GM19372 (cell line): ENCODE data around the gene WDR70.
"Not testable (repeated sequence)": the region's sequence is repeated elsewhere in the genome, so short reads cannot be mapped to it uniquely, and the experiment has no call there.

Experiments used
- ATAC-seq: cut with Tn5 transposase; IDR thresholded peaks from one replicate; pipeline ENCODE4 v1.9.1; 2021; ENCODE audit warnings: mild to moderate bottlenecking, low read depth, moderate library complexity; ENCODE audit not compliant: unreplicated experiment

WDR70 gene

GRCh38 chr5:37379100-37379628 lies at the start of gene WDR70:
WDR70 (plus strand) TSS chr5:37379318; CDS start chr5:37379368, 50 bp downstream.
- ATAC-seq: peak; percentile 98

- ATAC-seq: not testable (repeated sequence)
Observed at GRCh38 chr5:37334754-37335153, 44.4 kb upstream of the WDR70 start.

- not testable (repeated sequence) for ATAC-seq
Observed at GRCh38 chr5:37342741-37343140, 36.4 kb upstream of the WDR70 start.

- ATAC-seq: no peak
Observed at GRCh38 chr5:37355161-37355560, 24.0 kb upstream of the WDR70 start.

- no peak for ATAC-seq
Observed at GRCh38 chr5:37370550-37370863, 8.6 kb upstream of the WDR70 start.

GRCh38 chr5:37370864-37371726 lies 8.0 kb upstream of the WDR70 start, which contains the start of gene NUP155:
NUP155 (minus strand) TSS chr5:37371106; CDS start chr5:37370977, 129 bp downstream.
- peak; percentile 90 for ATAC-seq

GRCh38 chr5:37375091-37375490 lies 4.0 kb upstream of the WDR70 start:
- no peak for ATAC-seq

- not testable (repeated sequence) for ATAC-seq
Observed at GRCh38 chr5:37378066-37378465, 1.1 kb upstream of the WDR70 start.

GRCh38 chr5:37391591-37391990 lies 12.5 kb downstream of the WDR70 start:
- ATAC-seq: no peak

- ATAC-seq: no peak
Observed at GRCh38 chr5:37396352-37396751, 17.2 kb downstream of the WDR70 start.

- no peak for ATAC-seq
Observed at GRCh38 chr5:37400501-37400900, 21.4 kb downstream of the WDR70 start.

- no peak for ATAC-seq
Observed at GRCh38 chr5:37412515-37412914, 33.4 kb downstream of the WDR70 start.

GRCh38 chr5:37415456-37415855 lies 36.3 kb downstream of the WDR70 start:
- not testable (repeated sequence) for ATAC-seq

GRCh38 chr5:37417347-37417746 lies 38.2 kb downstream of the WDR70 start:
- ATAC-seq: no peak

- no peak for ATAC-seq
Observed at GRCh38 chr5:37424441-37424840, 45.3 kb downstream of the WDR70 start.

- no peak for ATAC-seq
Observed at GRCh38 chr5:37428044-37428443, 48.9 kb downstream of the WDR70 start.

- no peak for ATAC-seq
Observed at GRCh38 chr5:37435261-37435660, 56.1 kb downstream of the WDR70 start.

GRCh38 chr5:37436146-37436934 lies 57.2 kb downstream of the WDR70 start:
- peak; percentile 67 for ATAC-seq

GRCh38 chr5:37437711-37438110 lies 58.6 kb downstream of the WDR70 start:
- no peak for ATAC-seq

- not testable (repeated sequence) for ATAC-seq
Observed at GRCh38 chr5:37445783-37446182, 66.7 kb downstream of the WDR70 start.

GRCh38 chr5:37448941-37449340 lies 69.8 kb downstream of the WDR70 start:
- ATAC-seq: no peak
